ENCODE measurements around the gene SYPL1. TPM values are rescaled to one million over a fixed set of nuclear protein-coding genes. Genes with fewer than 3 reads are reported as not detected.

The SYPL1 gene
- polyA plus RNA-seq, 1 donor = 97.0 TPM

DNA sequence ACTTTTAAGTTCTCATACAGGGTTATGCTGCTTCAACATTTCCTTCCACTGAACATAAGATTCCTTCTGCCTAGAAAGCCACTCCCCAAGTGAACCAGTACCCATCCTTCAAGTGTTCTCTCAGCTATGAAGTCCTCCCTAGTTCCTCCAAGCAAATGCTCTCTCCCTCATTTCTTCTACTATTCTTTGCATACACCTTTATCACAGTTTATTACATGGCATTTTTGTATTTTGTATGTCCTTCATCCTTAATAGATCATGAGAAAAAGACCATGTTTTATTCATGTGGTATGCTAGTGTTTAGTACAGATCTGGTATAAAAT, 1.9 kb downstream of the SYPL1 start:
- Histone ChIP-seq H3K4me1 (ENCODE audit: control insufficient read depth, insufficient read depth, low read length) (peaks cover 6% of the 10 kb centered on the region), H3K36me3 (ENCODE audit: control insufficient read depth, insufficient read depth, low read length) (no peaks in the 10 kb centered on the region), H3K27me3 (ENCODE audit: control insufficient read depth, insufficient read depth, low read length) (no peaks in the 10 kb centered on the region), H3K9me3 (ENCODE audit: control insufficient read depth, low read depth, low read length) (no peaks in the 10 kb centered on the region), H3K27ac (ENCODE audit: low read length) (no peak overlapping the region), H3K4me3 (ENCODE audit: low read length) (no peak overlapping the region)
- no peak for DNase-seq

DNA sequence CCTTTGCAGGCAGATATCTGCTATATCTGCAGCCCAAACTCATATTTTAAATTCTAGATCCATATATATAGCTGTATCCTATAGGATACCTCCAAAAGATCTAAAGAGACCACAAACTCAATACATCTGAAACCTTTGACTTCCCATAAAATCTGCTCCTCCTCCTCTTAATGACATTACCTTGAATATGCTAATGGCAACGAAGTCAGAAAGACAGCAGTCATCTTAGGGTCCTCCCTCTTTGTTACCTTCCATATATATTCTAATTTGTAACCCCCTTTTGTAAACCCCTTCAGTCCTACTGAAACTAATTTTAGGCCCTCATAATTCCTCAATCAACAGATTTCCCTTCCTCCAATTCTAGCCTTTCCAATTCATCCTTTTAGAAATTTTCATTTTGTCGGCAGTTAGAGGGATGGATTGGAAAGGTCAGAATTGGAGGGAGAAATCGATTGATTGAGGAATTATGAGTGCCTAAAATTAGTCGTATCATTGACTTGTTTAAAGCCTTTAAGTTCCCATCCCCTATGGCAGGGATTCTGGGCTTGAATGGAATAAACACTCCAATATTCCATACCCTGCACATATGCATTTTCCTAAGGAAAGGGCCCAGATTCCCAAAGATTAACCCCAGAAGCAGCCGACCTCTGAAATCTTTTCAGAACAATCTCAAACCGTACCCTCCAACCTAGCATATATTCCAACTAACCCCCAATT, 2.4 kb downstream of the SYPL1 start:
- Histone ChIP-seq H3K4me1 (ENCODE audit: control insufficient read depth, insufficient read depth, low read length) (peaks cover 6% of the 10 kb centered on the region), H3K36me3 (ENCODE audit: control insufficient read depth, insufficient read depth, low read length) (no peaks in the 10 kb centered on the region), H3K27me3 (ENCODE audit: control insufficient read depth, insufficient read depth, low read length) (no peaks in the 10 kb centered on the region), H3K9me3 (ENCODE audit: control insufficient read depth, low read depth, low read length) (no peaks in the 10 kb centered on the region), H3K27ac (ENCODE audit: low read length) (no peak overlapping the region), H3K4me3 (ENCODE audit: low read length) (no peak overlapping the region)
- WGBS (ENCODE audit: insufficient coverage, low lambda C conversion rate) = 75% methylated on average over 1 of the region's 6 CpGs
- no peak for DNase-seq

DNA sequence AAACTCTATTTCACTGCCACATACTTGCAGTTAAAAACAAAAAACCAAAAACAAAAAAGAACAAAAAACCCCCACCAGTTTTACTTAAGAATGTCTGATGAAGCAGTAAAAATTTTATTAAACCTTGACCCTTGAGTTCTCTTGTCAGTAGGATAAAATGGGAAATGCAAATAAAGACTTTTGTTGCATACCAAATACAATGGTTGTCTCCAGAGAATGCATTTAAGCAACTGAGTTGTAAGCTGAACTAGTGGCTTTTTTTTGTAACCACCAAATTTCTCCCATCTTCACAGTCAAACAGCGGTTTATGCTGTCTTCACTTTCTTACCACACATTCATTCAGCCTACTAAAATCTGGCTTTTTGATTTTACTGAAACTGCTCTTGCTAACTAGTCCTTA, 3.1 kb downstream of the SYPL1 start:
- Histone ChIP-seq H3K9me3 (ENCODE audit: control insufficient read depth, low read depth, low read length) (no peaks in the 10 kb centered on the region), H3K4me1 (ENCODE audit: control insufficient read depth, insufficient read depth, low read length) (peaks cover 6% of the 10 kb centered on the region), H3K4me3 (ENCODE audit: low read length) (no peak overlapping the region), H3K27ac (ENCODE audit: low read length) (no peak overlapping the region), H3K27me3 (ENCODE audit: control insufficient read depth, insufficient read depth, low read length) (no peaks in the 10 kb centered on the region), H3K36me3 (ENCODE audit: control insufficient read depth, insufficient read depth, low read length) (no peaks in the 10 kb centered on the region)
- WGBS (ENCODE audit: insufficient coverage, low lambda C conversion rate) = 83% methylated on average over 1 of the region's 1 CpG
- DNase-seq = no peak

DNA sequence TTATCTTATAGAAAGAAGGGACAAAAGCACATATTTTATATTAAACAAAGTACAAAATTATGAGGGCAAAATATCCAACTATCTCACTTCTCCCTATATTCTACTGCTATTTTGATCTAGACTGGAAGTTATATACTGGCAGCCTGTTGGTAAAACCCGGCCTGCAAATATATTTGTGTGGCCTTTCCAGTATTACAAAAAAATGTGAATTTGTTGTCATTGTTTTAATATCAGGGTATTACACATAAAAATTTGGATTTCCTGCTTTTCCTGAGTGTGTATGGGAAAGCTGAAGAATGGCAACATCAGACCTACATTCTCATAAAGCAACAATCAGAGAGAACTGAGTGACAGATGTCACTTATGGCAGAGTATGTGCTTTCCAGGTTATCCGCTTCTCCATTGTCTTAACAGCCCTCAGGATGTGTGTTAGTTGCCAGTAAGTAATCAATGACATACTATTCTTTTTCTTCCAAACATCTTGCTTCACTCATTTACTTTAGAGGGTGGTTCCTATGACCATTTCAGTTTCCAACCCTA, 7.3 kb downstream of the SYPL1 start:
- Histone ChIP-seq H3K4me3 (ENCODE audit: low read length) (no peak overlapping the region), H3K27ac (ENCODE audit: low read length) (no peak overlapping the region), H3K4me1 (ENCODE audit: control insufficient read depth, insufficient read depth, low read length) (peaks cover 3% of the 10 kb centered on the region), H3K36me3 (ENCODE audit: control insufficient read depth, insufficient read depth, low read length) (no peaks in the 10 kb centered on the region), H3K27me3 (ENCODE audit: control insufficient read depth, insufficient read depth, low read length) (no peaks in the 10 kb centered on the region), H3K9me3 (ENCODE audit: control insufficient read depth, low read depth, low read length) (no peaks in the 10 kb centered on the region)
- 100% methylated on average over 1 of the region's 2 CpGs for WGBS (ENCODE audit: insufficient coverage, low lambda C conversion rate)
- no peak for DNase-seq

DNA sequence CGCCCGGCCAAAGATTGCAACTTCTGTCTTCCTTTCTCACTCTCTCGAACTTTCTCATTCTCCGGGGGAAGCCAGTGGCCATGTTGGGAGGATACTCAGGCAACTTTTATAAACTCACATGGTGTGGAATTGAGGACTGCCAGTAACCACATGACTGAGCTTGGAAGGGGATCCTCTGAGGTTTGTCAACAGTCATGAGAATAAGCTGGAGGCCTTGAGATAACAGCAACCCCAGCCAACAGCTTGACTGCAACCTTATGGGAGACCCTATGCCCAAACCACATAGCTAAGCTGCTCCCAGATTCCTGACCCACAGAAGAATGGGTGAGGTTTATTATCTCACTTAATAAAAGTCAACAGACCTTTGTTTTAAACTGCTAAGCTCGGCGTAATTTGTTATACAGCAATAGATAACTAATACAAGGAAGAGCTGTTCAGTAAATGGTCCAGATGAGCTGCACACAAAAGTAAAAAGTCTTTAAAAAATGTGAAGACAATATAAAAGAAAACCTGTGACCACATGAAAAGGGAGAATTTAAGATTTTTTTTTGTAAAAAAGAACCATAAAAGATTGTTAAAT, 9.6 kb downstream of the SYPL1 start:
- no peak for DNase-seq
- WGBS (ENCODE audit: insufficient coverage, low lambda C conversion rate) = 70% methylated on average over 2 of the region's 6 CpGs
- Histone ChIP-seq H3K9me3 (ENCODE audit: control insufficient read depth, low read depth, low read length) (no peaks in the 10 kb centered on the region), H3K4me3 (ENCODE audit: low read length) (no peak overlapping the region), H3K27me3 (ENCODE audit: control insufficient read depth, insufficient read depth, low read length) (no peaks in the 10 kb centered on the region), H3K4me1 (ENCODE audit: control insufficient read depth, insufficient read depth, low read length) (no peaks in the 10 kb centered on the region), H3K36me3 (ENCODE audit: control insufficient read depth, insufficient read depth, low read length) (peaks cover 3% of the 10 kb centered on the region), H3K27ac (ENCODE audit: low read length) (no peak overlapping the region)

DNA sequence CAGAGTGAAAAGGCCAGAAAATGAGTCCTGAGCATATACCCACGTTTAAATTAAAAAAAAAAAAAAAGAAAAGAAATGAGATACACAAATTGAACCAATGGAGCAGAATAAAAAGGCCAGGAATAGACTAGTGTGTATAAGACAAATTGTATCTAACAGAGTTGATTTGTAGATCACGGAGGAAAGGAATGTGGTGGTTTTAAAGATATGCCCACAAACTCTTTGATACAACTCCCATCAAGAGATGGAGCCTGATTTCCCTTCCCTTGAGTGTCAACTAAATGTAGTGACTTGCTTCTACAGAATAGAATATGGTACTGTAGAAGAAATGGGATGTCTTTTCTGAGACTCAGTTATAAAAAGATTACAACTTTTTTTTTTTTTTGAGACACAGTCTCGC, 10.4 kb downstream of the SYPL1 start:
- Histone ChIP-seq H3K4me1 (ENCODE audit: control insufficient read depth, insufficient read depth, low read length) (no peaks in the 10 kb centered on the region), H3K36me3 (ENCODE audit: control insufficient read depth, insufficient read depth, low read length) (peaks cover 8% of the 10 kb centered on the region), H3K27ac (ENCODE audit: low read length) (no peak overlapping the region), H3K9me3 (ENCODE audit: control insufficient read depth, low read depth, low read length) (no peaks in the 10 kb centered on the region), H3K4me3 (ENCODE audit: low read length) (no peak overlapping the region), H3K27me3 (ENCODE audit: control insufficient read depth, insufficient read depth, low read length) (no peaks in the 10 kb centered on the region)
- 100% methylated on average over 1 of the region's 3 CpGs for WGBS (ENCODE audit: insufficient coverage, low lambda C conversion rate)
- no peak for DNase-seq

DNA sequence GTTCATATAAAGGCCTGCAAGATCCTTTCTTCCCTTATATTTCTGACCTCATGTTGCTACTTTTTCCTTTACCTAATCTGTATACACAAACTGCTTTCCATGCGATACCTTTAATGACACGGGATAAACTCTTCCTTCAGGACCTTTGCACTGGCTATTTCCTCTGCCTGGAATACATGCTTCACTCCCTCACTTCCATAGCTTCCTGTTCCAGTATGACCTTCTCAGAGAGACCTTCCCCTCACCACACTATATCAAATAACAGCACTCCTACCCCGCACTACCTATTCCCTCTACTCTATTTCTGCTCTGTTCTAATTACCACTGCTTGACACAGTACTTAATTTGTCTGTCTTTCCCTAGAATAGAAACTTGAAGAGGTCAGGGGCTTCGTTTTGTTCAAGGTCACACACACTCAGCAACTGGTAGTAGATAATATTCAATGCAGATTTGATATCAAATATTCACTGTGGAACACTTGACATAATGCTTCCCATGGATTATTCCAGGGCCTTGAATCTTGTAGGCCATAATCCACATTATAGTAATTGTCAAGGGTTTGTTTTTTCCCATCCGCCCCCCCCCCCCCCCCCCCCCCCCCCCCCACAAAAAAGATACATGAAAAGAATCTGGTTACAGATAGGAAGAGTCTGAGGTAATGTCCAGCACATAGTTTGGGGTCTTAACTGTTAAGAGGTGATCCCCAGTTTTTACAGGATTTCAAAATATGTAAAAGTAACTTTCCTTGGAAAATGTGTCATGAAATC, 11.1 kb downstream of the SYPL1 start:
- Histone ChIP-seq H3K27ac (ENCODE audit: low read length) (no peak overlapping the region), H3K4me1 (ENCODE audit: control insufficient read depth, insufficient read depth, low read length) (no peaks in the 10 kb centered on the region), H3K27me3 (ENCODE audit: control insufficient read depth, insufficient read depth, low read length) (no peaks in the 10 kb centered on the region), H3K9me3 (ENCODE audit: control insufficient read depth, low read depth, low read length) (no peaks in the 10 kb centered on the region), H3K4me3 (ENCODE audit: low read length) (no peak overlapping the region), H3K36me3 (ENCODE audit: control insufficient read depth, insufficient read depth, low read length) (peaks cover 11% of the 10 kb centered on the region)
- WGBS (ENCODE audit: insufficient coverage, low lambda C conversion rate) = 52% methylated on average over 2 of the region's 5 CpGs
- DNase-seq = peak in 1 of 2 donors; percentile 32

DNA sequence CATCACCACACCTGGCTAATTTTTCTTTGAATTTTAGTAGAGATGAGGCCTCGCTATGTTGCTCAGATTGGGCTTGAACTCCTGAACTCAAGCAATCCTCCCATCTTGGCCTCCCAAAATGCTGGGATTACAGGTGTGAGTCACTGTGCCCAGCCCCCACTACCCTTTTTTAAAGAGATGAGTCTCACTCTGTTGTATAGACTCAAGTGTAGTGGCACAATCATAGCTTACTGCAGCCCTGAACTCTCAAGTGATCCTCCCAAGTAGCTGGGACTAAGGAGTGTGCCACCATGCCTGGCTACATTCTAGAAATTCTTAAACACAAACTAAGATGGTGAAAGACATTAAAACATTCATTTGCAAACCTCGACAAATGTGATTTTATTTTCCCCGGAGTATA, 12.6 kb downstream of the SYPL1 start:
- 85% methylated on average over 2 of the region's 3 CpGs for WGBS (ENCODE audit: insufficient coverage, low lambda C conversion rate)
- Histone ChIP-seq H3K4me1 (ENCODE audit: control insufficient read depth, insufficient read depth, low read length) (no peaks in the 10 kb centered on the region), H3K4me3 (ENCODE audit: low read length) (no peak overlapping the region), H3K27me3 (ENCODE audit: control insufficient read depth, insufficient read depth, low read length) (no peaks in the 10 kb centered on the region), H3K36me3 (ENCODE audit: control insufficient read depth, insufficient read depth, low read length) (peaks cover 13% of the 10 kb centered on the region), H3K27ac (ENCODE audit: low read length) (no peak overlapping the region), H3K9me3 (ENCODE audit: control insufficient read depth, low read depth, low read length) (no peaks in the 10 kb centered on the region)
- no peak for DNase-seq

DNA sequence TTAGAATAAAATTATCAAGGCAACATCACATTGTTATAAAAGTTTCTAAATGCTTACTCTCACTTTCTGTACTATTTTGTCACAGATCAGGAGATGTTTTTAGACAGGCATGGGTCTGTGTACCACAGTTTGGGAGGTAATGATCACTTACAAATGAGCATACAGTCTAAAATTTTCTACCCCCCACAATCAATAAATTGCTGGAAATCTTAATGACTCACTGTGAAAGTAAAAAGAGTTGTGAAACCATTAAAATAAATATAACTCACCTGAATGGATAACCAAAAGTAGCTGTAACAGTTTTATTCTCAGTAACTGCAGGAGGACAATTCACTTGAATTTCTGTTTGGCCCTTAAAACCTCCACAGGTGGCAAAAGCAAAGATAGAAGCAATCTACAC, 13.2 kb downstream of the SYPL1 start:
- no peaks in the 10 kb centered on the region for H3K4me1 ChIP-seq (ENCODE audit: control insufficient read depth, insufficient read depth, low read length)
- H3K36me3 ChIP-seq (ENCODE audit: control insufficient read depth, insufficient read depth, low read length) = peaks cover 13% of the 10 kb centered on the region
- no peak overlapping the region for H3K27ac ChIP-seq (ENCODE audit: low read length)
- no peak for DNase-seq
- no peaks in the 10 kb centered on the region for H3K27me3 ChIP-seq (ENCODE audit: control insufficient read depth, insufficient read depth, low read length)
- H3K4me3 ChIP-seq (ENCODE audit: low read length) = no peak overlapping the region
- no peaks in the 10 kb centered on the region for H3K9me3 ChIP-seq (ENCODE audit: control insufficient read depth, low read depth, low read length)

DNA sequence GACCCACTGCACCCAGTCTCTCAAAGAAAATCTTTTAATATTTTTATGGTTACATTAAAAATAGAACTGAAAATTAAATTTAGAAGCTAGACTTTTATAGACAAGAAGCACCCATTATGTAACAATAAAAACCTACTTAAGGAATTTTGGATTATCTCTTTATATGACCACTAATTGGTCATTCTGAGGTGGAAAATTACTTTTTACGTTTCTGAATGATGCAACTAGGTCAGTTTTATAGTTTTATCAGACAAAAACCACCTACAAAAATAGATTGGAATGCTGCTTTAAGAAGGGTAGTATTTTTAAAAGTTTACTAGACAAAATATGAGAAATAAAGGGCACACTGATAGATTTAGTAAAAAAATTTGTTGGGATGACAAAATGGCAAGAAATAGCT, 16.5 kb downstream of the SYPL1 start:
- WGBS (ENCODE audit: insufficient coverage, low lambda C conversion rate) = no CpG with 5 or more reads among the region's 1 CpG
- no peak overlapping the region for H3K4me3 ChIP-seq (ENCODE audit: low read length)
- DNase-seq = no peak
- H3K4me1 ChIP-seq (ENCODE audit: control insufficient read depth, insufficient read depth, low read length) = no peaks in the 10 kb centered on the region
- peaks cover 26% of the 10 kb centered on the region for H3K36me3 ChIP-seq (ENCODE audit: control insufficient read depth, insufficient read depth, low read length)
- no peaks in the 10 kb centered on the region for H3K27me3 ChIP-seq (ENCODE audit: control insufficient read depth, insufficient read depth, low read length)
- H3K27ac ChIP-seq (ENCODE audit: low read length) = no peak overlapping the region
- no peaks in the 10 kb centered on the region for H3K9me3 ChIP-seq (ENCODE audit: control insufficient read depth, low read depth, low read length)

Measured in large intestine (tissue), 3 donors.